H1 (cell line): Measurements from ENCODE around the gene RIT2. TPM values are rescaled to one million over a fixed set of nuclear protein-coding genes. Genes with fewer than 3 reads are reported as not detected.

Experiments used
- ATF3 ChIP-seq: IDR thresholded peaks from 2 replicates; pipeline ENCODE4 v1.6.1; 2011; ENCODE audit warnings: low read depth, mild to moderate bottlenecking, low read length; ENCODE audit not compliant: insufficient read depth
- CHD1 ChIP-seq: IDR thresholded peaks from 2 replicates; pipeline ENCODE4 v1.6.1; 2012; ENCODE audit warnings: low read depth, low read length, improper control_type of control experiment
- FOSL1 ChIP-seq: IDR thresholded peaks from 2 replicates; pipeline ENCODE4 v1.6.1; 2011; ENCODE audit warnings: mild to moderate bottlenecking, low read depth, low read length, moderate library complexity; ENCODE audit not compliant: insufficient read depth
- YY1 ChIP-seq: IDR thresholded peaks from 2 replicates; pipeline ENCODE4 v1.6.1; 2011; ENCODE audit warnings: low read depth, mild to moderate bottlenecking, low read length
- polyA plus RNA-seq, 7 experiments: library from polyadenylated mRNA; depleted of rRNA in 3 of 7; stranded (reverse) in 5 of 7; unstranded in 2 of 7; fragments of >200 nt in 5 of 7; fragments of 200-250 nt in 2 of 7; gene quantifications; 1 replicate in 5 of 7; 2 replicates in 1 of 7; 4 replicates in 1 of 7; pipeline versions ENCODE4 v1.2.1 to v1.2.3, GENCODE V29; 2011 to 2013; ENCODE audit warnings: missing spikeins in 2 of 7, mixed read lengths in 2 of 7
- total RNA-seq: library from RNA; stranded (reverse); fragmentation: NEBNext Ultra II Directional; extraction: Animal tissue kit (Norgen Biotek cat#: 25700); gene quantifications from 2 replicates; pipeline ENCODE4 v1.2.1, GENCODE V29; 2021
- TF ChIP-seq, protein P1 (sequence below), 3 experiments: IDR thresholded peaks; 1 replicate in 2 of 3; 2 replicates in 1 of 3; pipeline versions ENCODE4 v1.5.1 to v1.6.1; 2011; ENCODE audit warnings: low read length in 3 of 3, mild to moderate bottlenecking in 3 of 3, inconsistent platforms in 2 of 3, low read depth in 1 of 3, moderate library complexity in 1 of 3; ENCODE audit not compliant: insufficient read depth in 1 of 3; ENCODE audit errors: control extremely low read depth in 1 of 3

RIT2 gene
- total and polyA plus RNA-seq, 2 of the 8 experiments (the other 6 are each of a cell fraction or from before 2014, with no cell fraction given), result 0.67 to 3.2 TPM

- TF ChIP-seq ATF3 (no peak), YY1 (no peak), FOSL1 (no peak), CHD1 (no peak)
- TF ChIP-seq, protein P1, sequence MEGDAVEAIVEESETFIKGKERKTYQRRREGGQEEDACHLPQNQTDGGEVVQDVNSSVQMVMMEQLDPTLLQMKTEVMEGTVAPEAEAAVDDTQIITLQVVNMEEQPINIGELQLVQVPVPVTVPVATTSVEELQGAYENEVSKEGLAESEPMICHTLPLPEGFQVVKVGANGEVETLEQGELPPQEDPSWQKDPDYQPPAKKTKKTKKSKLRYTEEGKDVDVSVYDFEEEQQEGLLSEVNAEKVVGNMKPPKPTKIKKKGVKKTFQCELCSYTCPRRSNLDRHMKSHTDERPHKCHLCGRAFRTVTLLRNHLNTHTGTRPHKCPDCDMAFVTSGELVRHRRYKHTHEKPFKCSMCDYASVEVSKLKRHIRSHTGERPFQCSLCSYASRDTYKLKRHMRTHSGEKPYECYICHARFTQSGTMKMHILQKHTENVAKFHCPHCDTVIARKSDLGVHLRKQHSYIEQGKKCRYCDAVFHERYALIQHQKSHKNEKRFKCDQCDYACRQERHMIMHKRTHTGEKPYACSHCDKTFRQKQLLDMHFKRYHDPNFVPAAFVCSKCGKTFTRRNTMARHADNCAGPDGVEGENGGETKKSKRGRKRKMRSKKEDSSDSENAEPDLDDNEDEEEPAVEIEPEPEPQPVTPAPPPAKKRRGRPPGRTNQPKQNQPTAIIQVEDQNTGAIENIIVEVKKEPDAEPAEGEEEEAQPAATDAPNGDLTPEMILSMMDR (IDR thresholded peaks at IDR 0.05; ENCODE audit: control extremely low read depth in 1 of 3, insufficient read depth in 1 of 3, low read depth in 1 of 3, low read length in 3 of 3), result no peak
Measured at GRCh38 chr18:42920621-42921020, 194.9 kb downstream of the RIT2 start (continued).
